Measurements from ENCODE around the gene NPAP1. TPM values are rescaled to one million over a fixed set of nuclear protein-coding genes. Genes with fewer than 3 reads are reported as not detected.

Gene NPAP1
- total and polyA plus RNA-seq, 2 of the 8 experiments (the other 6 are each of a cell fraction or from before 2014, with no cell fraction given), result 0.07 to 0.08 TPM

- H3K23ac ChIP-seq (ENCODE audit: insufficient read length), result no peak overlapping the region
- no peaks in the 10 kb centered on the region for H3K79me2 ChIP-seq (ENCODE audit: control insufficient read depth in 1 of 2, insufficient read depth in 2 of 2, low read length in 2 of 2)
- POLR2A ChIA-PET (ENCODE audit: partially characterized antibody), result no interaction called here
- TF ChIP-seq KDM1A (IDR thresholded peaks at IDR 0.05; ENCODE audit: borderline replicate concordance, low read length), result no peak
- TF ChIP-seq ASH2L (IDR thresholded peaks at IDR 0.05; ENCODE audit: low read length), result no peak
- no peak for TF ChIP-seq KDM4A (IDR thresholded peaks at IDR 0.05; ENCODE audit: low read depth, low read length, severe bottlenecking)
- no peak for TF ChIP-seq KDM5A (IDR thresholded peaks at IDR 0.05; ENCODE audit: low read length)
- TF ChIP-seq ZNF274 (IDR thresholded peaks at IDR 0.05; ENCODE audit: borderline replicate concordance, extremely low read depth, low read length), result no peak
- no peak for TF ChIP-seq RNF2 (IDR thresholded peaks at IDR 0.05; ENCODE audit: borderline replicate concordance, low read depth, low read length, missing control alignments, poor library complexity, severe bottlenecking)
- no peak for TF ChIP-seq USF2 (IDR thresholded peaks at IDR 0.05; ENCODE audit: low read length)
- no peak for TF ChIP-seq FOSL1 (IDR thresholded peaks at IDR 0.05; ENCODE audit: insufficient read depth, low read depth, low read length)
- TF ChIP-seq SP2 (IDR thresholded peaks at IDR 0.05; ENCODE audit: low read length), result no peak
- CTCF ChIA-PET (ENCODE audit: partially characterized antibody), result no interaction called here
- H3K18ac ChIP-seq (ENCODE audit: extremely low read depth, low read length), result no peak overlapping the region
- H3K79me1 ChIP-seq (ENCODE audit: low read depth, low read length), result no peaks in the 10 kb centered on the region
- H2AFZ ChIP-seq (ENCODE audit: low read length), result no peak overlapping the region
- H2BK12ac ChIP-seq (ENCODE audit: low read depth, low read length), result no peak overlapping the region
- no peak for FAIRE-seq
- H3K14ac ChIP-seq (ENCODE audit: insufficient read length), result no peak overlapping the region
- no peak overlapping the region for H2BK20ac ChIP-seq (ENCODE audit: low read length)
- H2BK5ac ChIP-seq (ENCODE audit: low read depth, low read length), result no peak overlapping the region
- peaks cover 3 to 17% of the 10 kb centered on the region in 2 experiments; a peak in 3 of 4 replicates for H3K9me3 ChIP-seq (ENCODE audit: insufficient read depth in 2 of 2, low read depth in 1 of 2, low read length in 1 of 2)
- H4K8ac ChIP-seq (ENCODE audit: extremely low read depth, insufficient read depth, low read length), result no peak overlapping the region
- H3K4me1 ChIP-seq (replicated peaks in 1 of 4; ENCODE audit: control insufficient read depth in 3 of 4, insufficient read depth in 4 of 4, low read length in 3 of 4), result no peaks in the 10 kb centered on the region
- H2BK15ac ChIP-seq (ENCODE audit: low read length), result no peak overlapping the region
- no peak overlapping the region for H3K56ac ChIP-seq (replicated peaks; ENCODE audit: insufficient read length, low read depth, low read length)
- 85% methylated on average over 1 of the region's 1 CpG; no CpG with 5 or more reads in 1 of the 2 experiments for WGBS, 2 experiments (ENCODE audit: extremely low coverage in 1 of 2, insufficient coverage in 1 of 2, insufficient read length in 1 of 2, insufficient replicate concordance in 2 of 2, low coverage in 1 of 2, low lambda C conversion rate in 2 of 2, missing lambda C conversion rate in 1 of 2)
- H3K27me3 ChIP-seq (replicated peaks in 1 of 4; ENCODE audit: control insufficient read depth in 3 of 4, extremely low read depth in 1 of 4, insufficient read depth in 3 of 4, low read length in 3 of 4), result no peaks in the 10 kb centered on the region
- H2AK5ac ChIP-seq (ENCODE audit: low read depth, low read length), result no peak overlapping the region
- no peak overlapping the region for H2BK120ac ChIP-seq (replicated peaks; ENCODE audit: low read depth, low read length)
- no peak overlapping the region for H3K4me3 ChIP-seq (ENCODE audit: extremely low read depth in 1 of 4, insufficient read depth in 2 of 4, low read depth in 3 of 4, low read length in 4 of 4)
- no peak overlapping the region for H3K27ac ChIP-seq (ENCODE audit: low read depth, low read length)
- no peaks in the 10 kb centered on the region for H3K23me2 ChIP-seq (ENCODE audit: low read depth, low read length)
- H4K20me1 ChIP-seq (replicated peaks in 1 of 2; ENCODE audit: control insufficient read depth in 1 of 2, insufficient read depth in 2 of 2, low read length in 2 of 2), result no peaks in the 10 kb centered on the region
- DNase-seq (ENCODE audit: low read depth in 1 of 2, low spot score in 2 of 2), result no peak
- no peaks in the 10 kb centered on the region for H3K36me3 ChIP-seq (ENCODE audit: control insufficient read depth in 2 of 4, insufficient read depth in 4 of 4, low read length in 3 of 4)
- no peak overlapping the region for H3K9ac ChIP-seq (replicated peaks in 1 of 4; ENCODE audit: extremely low read depth in 1 of 4, low read depth in 3 of 4, low read length in 3 of 4)
- H3K4me2 ChIP-seq (ENCODE audit: insufficient read depth in 1 of 2, low read depth in 2 of 2, low read length in 2 of 2), result no peak overlapping the region
- H3K4ac ChIP-seq (replicated peaks; ENCODE audit: insufficient read length, low read depth, low read length), result no peak overlapping the region
- H4K5ac ChIP-seq (ENCODE audit: insufficient read length, low read depth, low read length), result no peak overlapping the region
- H4K91ac ChIP-seq (replicated peaks; ENCODE audit: insufficient read length, low read length), result no peak overlapping the region
These were observed 12.6 kb upstream of the NPAP1 start for GRCh38 chr15:24662991-24663390.
